ENCODE measurements around the gene LACRT.

DNA sequence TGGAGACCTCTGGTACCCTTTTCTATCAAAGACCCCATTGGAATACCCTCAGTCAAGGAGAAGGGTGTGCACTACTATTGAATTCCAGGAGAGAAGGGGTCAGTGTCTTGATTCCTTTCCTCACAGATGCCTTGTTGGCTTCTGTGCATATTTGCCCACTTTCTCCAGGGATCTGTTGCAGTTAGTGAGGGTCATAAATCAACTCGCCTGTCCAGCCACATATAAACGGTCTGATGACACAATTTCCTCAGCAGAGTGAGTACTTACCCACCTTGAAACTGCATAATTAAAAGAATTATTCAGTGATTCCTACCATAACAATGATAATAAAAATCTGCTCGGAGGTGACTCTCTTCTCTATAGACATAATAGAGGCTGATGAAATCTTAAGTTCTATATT lies 27.3 kb upstream of the LACRT start:
- TF ChIP-seq EGR1 (IDR thresholded peaks at IDR 0.05), result no peak
- no peak for TF ChIP-seq EP300 (IDR thresholded peaks at IDR 0.05; ENCODE audit: borderline replicate concordance)
- TF ChIP-seq, protein P1, sequence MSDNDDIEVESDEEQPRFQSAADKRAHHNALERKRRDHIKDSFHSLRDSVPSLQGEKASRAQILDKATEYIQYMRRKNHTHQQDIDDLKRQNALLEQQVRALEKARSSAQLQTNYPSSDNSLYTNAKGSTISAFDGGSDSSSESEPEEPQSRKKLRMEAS (IDR thresholded peaks at IDR 0.05), result no peak
- TF ChIP-seq TEAD4 (IDR thresholded peaks at IDR 0.05), result no peak
- TF ChIP-seq, protein P2, sequence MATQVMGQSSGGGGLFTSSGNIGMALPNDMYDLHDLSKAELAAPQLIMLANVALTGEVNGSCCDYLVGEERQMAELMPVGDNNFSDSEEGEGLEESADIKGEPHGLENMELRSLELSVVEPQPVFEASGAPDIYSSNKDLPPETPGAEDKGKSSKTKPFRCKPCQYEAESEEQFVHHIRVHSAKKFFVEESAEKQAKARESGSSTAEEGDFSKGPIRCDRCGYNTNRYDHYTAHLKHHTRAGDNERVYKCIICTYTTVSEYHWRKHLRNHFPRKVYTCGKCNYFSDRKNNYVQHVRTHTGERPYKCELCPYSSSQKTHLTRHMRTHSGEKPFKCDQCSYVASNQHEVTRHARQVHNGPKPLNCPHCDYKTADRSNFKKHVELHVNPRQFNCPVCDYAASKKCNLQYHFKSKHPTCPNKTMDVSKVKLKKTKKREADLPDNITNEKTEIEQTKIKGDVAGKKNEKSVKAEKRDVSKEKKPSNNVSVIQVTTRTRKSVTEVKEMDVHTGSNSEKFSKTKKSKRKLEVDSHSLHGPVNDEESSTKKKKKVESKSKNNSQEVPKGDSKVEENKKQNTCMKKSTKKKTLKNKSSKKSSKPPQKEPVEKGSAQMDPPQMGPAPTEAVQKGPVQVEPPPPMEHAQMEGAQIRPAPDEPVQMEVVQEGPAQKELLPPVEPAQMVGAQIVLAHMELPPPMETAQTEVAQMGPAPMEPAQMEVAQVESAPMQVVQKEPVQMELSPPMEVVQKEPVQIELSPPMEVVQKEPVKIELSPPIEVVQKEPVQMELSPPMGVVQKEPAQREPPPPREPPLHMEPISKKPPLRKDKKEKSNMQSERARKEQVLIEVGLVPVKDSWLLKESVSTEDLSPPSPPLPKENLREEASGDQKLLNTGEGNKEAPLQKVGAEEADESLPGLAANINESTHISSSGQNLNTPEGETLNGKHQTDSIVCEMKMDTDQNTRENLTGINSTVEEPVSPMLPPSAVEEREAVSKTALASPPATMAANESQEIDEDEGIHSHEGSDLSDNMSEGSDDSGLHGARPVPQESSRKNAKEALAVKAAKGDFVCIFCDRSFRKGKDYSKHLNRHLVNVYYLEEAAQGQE (IDR thresholded peaks at IDR 0.05; ENCODE audit: low read depth), result no peak
- no peak for TF ChIP-seq NFIC (IDR thresholded peaks at IDR 0.05)
- TF ChIP-seq TAF1 (IDR thresholded peaks at IDR 0.05; ENCODE audit: low read depth), result no peak
- no peak for TF ChIP-seq CEBPB (IDR thresholded peaks at IDR 0.05)
- no peak for TF ChIP-seq YY1 (IDR thresholded peaks at IDR 0.05; ENCODE audit: low read depth)
- TF ChIP-seq TCF12 (IDR thresholded peaks at IDR 0.05; ENCODE audit: low read depth), result no peak
